HUES6 (cell line): ENCODE results near the gene TM9SF4.

Experiments used
- H3K27ac ChIP-seq: 2 replicates; pipeline ENCODE4 v1.7.0; 2013; ENCODE audit warnings: low read depth, mild to moderate bottlenecking, low read length, inconsistent platforms
- H3K27me3 ChIP-seq: 2 replicates; pipeline ENCODE4 v1.6.1; 2013; ENCODE audit warnings: low read length; ENCODE audit not compliant: control insufficient read depth, insufficient read depth
- H3K36me3 ChIP-seq: 2 replicates; pipeline ENCODE4 v1.6.1; 2013; ENCODE audit warnings: low read length; ENCODE audit not compliant: control insufficient read depth, insufficient read depth
- H3K4me1 ChIP-seq: 2 replicates; pipeline ENCODE4 v1.6.1; 2013; ENCODE audit warnings: low read length; ENCODE audit not compliant: control insufficient read depth, insufficient read depth
- H3K4me3 ChIP-seq: 2 replicates; pipeline ENCODE4 v1.5.1; 2013; ENCODE audit warnings: low read depth, low read length
- H3K9ac ChIP-seq: one replicate; pipeline ENCODE4 v1.6.1; 2013; ENCODE audit warnings: mild to moderate bottlenecking, low read length
- H3K9me3 ChIP-seq: 2 replicates; pipeline ENCODE4 v1.6.1; 2013; ENCODE audit warnings: low read depth, low read length; ENCODE audit not compliant: control insufficient read depth, insufficient read depth

Gene TM9SF4

GRCh38 chr20:32072168-32072750, 37.3 kb upstream of the TM9SF4 start:
- H3K27ac ChIP-seq, result no peak overlapping the region
- no peaks in the 10 kb centered on the region for H3K27me3 ChIP-seq
- H3K4me1 ChIP-seq, result no peaks in the 10 kb centered on the region
- H3K4me3 ChIP-seq, result no peak overlapping the region
- H3K9me3 ChIP-seq, result peaks cover 34% of the 10 kb centered on the region
- no peaks in the 10 kb centered on the region for H3K36me3 ChIP-seq
- no peak overlapping the region for H3K9ac ChIP-seq

- Histone ChIP-seq H3K9me3 (peaks cover 26% of the 10 kb centered on the region), H3K4me3 (no peak overlapping the region), H3K9ac (no peak overlapping the region), H3K27ac (no peak overlapping the region), H3K4me1 (no peaks in the 10 kb centered on the region), H3K36me3 (no peaks in the 10 kb centered on the region), H3K27me3 (no peaks in the 10 kb centered on the region)
Observed at GRCh38 chr20:32075534-32075933, 34.0 kb upstream of the TM9SF4 start.

GRCh38 chr20:32077190-32077589, 32.3 kb upstream of the TM9SF4 start:
- peaks cover 15% of the 10 kb centered on the region; the same call in 1 of the 2 replicates for H3K9me3 ChIP-seq
- H3K4me3 ChIP-seq, result no peak overlapping the region
- no peaks in the 10 kb centered on the region for H3K4me1 ChIP-seq
- H3K27ac ChIP-seq, result no peak overlapping the region
- H3K9ac ChIP-seq, result no peak overlapping the region
- H3K36me3 ChIP-seq, result no peaks in the 10 kb centered on the region
- H3K27me3 ChIP-seq, result no peaks in the 10 kb centered on the region

GRCh38 chr20:32078322-32078721, 31.2 kb upstream of the TM9SF4 start:
- Histone ChIP-seq H3K9me3 (peaks cover 15% of the 10 kb centered on the region; the same call in 1 of the 2 replicates), H3K27me3 (no peaks in the 10 kb centered on the region), H3K4me1 (no peaks in the 10 kb centered on the region), H3K4me3 (no peak overlapping the region), H3K36me3 (no peaks in the 10 kb centered on the region), H3K27ac (no peak overlapping the region), H3K9ac (no peak overlapping the region)

- Histone ChIP-seq H3K4me3 (no peak overlapping the region), H3K27me3 (no peaks in the 10 kb centered on the region), H3K4me1 (no peaks in the 10 kb centered on the region), H3K9me3 (peaks cover 10% of the 10 kb centered on the region; the same call in 1 of the 2 replicates), H3K27ac (no peak overlapping the region), H3K36me3 (no peaks in the 10 kb centered on the region), H3K9ac (no peak overlapping the region)
Observed at GRCh38 chr20:32078791-32079190, 30.7 kb upstream of the TM9SF4 start.

- Histone ChIP-seq H3K4me1 (no peaks in the 10 kb centered on the region), H3K27ac (no peak overlapping the region), H3K36me3 (no peaks in the 10 kb centered on the region), H3K4me3 (no peak overlapping the region), H3K9ac (no peak overlapping the region), H3K9me3 (peaks cover 4% of the 10 kb centered on the region; the same call in 1 of the 2 replicates), H3K27me3 (no peaks in the 10 kb centered on the region)
Observed at GRCh38 chr20:32079655-32080109, 29.8 kb upstream of the TM9SF4 start.

- Histone ChIP-seq H3K9ac (no peak overlapping the region), H3K9me3 (no peaks in the 10 kb centered on the region), H3K27me3 (no peaks in the 10 kb centered on the region), H3K4me3 (no peak overlapping the region), H3K4me1 (no peaks in the 10 kb centered on the region), H3K36me3 (no peaks in the 10 kb centered on the region), H3K27ac (no peak overlapping the region)
Observed at GRCh38 chr20:32080783-32081182, 28.7 kb upstream of the TM9SF4 start.

- H3K27me3 ChIP-seq, result no peaks in the 10 kb centered on the region
- H3K9me3 ChIP-seq, result peaks cover 4% of the 10 kb centered on the region
- no peak overlapping the region for H3K9ac ChIP-seq
- no peak overlapping the region for H3K27ac ChIP-seq
- no peaks in the 10 kb centered on the region for H3K36me3 ChIP-seq
- no peaks in the 10 kb centered on the region for H3K4me1 ChIP-seq
- H3K4me3 ChIP-seq, result no peak overlapping the region
Observed at GRCh38 chr20:32083469-32083868, 26.0 kb upstream of the TM9SF4 start.

GRCh38 chr20:32087070-32087469, 22.4 kb upstream of the TM9SF4 start:
- H3K4me1 ChIP-seq, result peaks cover 27% of the 10 kb centered on the region
- H3K9ac ChIP-seq, result no peak overlapping the region
- H3K27me3 ChIP-seq, result peaks cover 1% of the 10 kb centered on the region; the same call in 1 of the 2 replicates
- H3K4me3 ChIP-seq, result no peak overlapping the region
- H3K36me3 ChIP-seq, result no peaks in the 10 kb centered on the region
- H3K9me3 ChIP-seq, result peaks cover 11% of the 10 kb centered on the region
- no peak overlapping the region for H3K27ac ChIP-seq

- Histone ChIP-seq H3K4me3 (no peak overlapping the region), H3K27ac (no peak overlapping the region), H3K36me3 (no peaks in the 10 kb centered on the region), H3K27me3 (peaks cover 4% of the 10 kb centered on the region; the same call in 1 of the 2 replicates), H3K4me1 (peaks cover 27% of the 10 kb centered on the region), H3K9ac (no peak overlapping the region), H3K9me3 (peaks cover 11% of the 10 kb centered on the region)
Observed at GRCh38 chr20:32088759-32089158, 20.8 kb upstream of the TM9SF4 start.

- H3K4me3 ChIP-seq, result 0 out of 2 replicates have a peak overlapping the region, but pooled peaks have one; percentile 5
- peak overlapping the region; percentile 50 for H3K27ac ChIP-seq
Observed at GRCh38 chr20:32089637-32090362, 19.7 kb upstream of the TM9SF4 start.

More at GRCh38 chr20:32089637-32090362, 19.7 kb upstream of the TM9SF4 start:
- Histone ChIP-seq H3K36me3 (no peaks in the 10 kb centered on the region), H3K9me3 (peaks cover 11% of the 10 kb centered on the region), H3K27me3 (peaks cover 4% of the 10 kb centered on the region; the same call in 1 of the 2 replicates), H3K4me1 (peaks cover 27% of the 10 kb centered on the region), H3K9ac (peak overlapping the region; percentile 39)
